Body of pancreas (tissue), 4 donors: Measurements from ENCODE around the gene PCDHA11.

Experiments
- POLR2A ChIP-seq, 3 donors: fragments of 450-650 bp; IDR thresholded peaks; one replicate each; pipeline ENCODE4 v1.6.1; 2016; ENCODE audit warnings: antibody characterized with exemption in 3 of 3, mild to moderate bottlenecking in 2 of 3
- TF ChIP-seq, protein P1 (sequence below), 7 experiments: fragments of 450-650 bp in 4 of 7; fragments of 200-600 bp in 3 of 7; sonication (generic) in 3 of 7; IDR thresholded peaks; one replicate each; pipeline ENCODE4 v1.5.1; 2016 to 2019; ENCODE audit warnings: antibody characterized with exemption in 7 of 7

DNA sequence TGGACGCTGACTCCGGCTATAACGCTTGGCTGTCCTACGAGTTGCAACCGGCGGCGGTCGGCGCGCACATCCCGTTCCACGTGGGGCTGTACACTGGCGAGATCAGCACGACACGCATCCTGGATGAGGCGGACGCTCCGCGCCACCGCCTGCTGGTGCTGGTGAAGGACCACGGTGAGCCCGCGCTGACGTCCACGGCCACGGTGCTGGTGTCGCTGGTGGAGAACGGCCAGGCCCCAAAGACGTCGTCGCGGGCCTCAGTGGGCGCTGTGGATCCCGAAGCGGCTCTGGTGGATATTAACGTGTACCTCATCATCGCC lies 8.5 kb downstream of the PCDHA11 start:
- TF ChIP-seq, protein P1, sequence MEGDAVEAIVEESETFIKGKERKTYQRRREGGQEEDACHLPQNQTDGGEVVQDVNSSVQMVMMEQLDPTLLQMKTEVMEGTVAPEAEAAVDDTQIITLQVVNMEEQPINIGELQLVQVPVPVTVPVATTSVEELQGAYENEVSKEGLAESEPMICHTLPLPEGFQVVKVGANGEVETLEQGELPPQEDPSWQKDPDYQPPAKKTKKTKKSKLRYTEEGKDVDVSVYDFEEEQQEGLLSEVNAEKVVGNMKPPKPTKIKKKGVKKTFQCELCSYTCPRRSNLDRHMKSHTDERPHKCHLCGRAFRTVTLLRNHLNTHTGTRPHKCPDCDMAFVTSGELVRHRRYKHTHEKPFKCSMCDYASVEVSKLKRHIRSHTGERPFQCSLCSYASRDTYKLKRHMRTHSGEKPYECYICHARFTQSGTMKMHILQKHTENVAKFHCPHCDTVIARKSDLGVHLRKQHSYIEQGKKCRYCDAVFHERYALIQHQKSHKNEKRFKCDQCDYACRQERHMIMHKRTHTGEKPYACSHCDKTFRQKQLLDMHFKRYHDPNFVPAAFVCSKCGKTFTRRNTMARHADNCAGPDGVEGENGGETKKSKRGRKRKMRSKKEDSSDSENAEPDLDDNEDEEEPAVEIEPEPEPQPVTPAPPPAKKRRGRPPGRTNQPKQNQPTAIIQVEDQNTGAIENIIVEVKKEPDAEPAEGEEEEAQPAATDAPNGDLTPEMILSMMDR (IDR thresholded peaks at IDR 0.05), result no peak
- TF ChIP-seq POLR2A (IDR thresholded peaks at IDR 0.05), result no peak
